ENCODE data around the gene FHIP1A. TPM values are rescaled to one million over a fixed set of nuclear protein-coding genes. Genes with fewer than 3 reads are reported as not detected.

The FHIP1A gene
- total RNA-seq, 2 experiments from 2014 or later: 0.45 to 0.46 TPM

DNA sequence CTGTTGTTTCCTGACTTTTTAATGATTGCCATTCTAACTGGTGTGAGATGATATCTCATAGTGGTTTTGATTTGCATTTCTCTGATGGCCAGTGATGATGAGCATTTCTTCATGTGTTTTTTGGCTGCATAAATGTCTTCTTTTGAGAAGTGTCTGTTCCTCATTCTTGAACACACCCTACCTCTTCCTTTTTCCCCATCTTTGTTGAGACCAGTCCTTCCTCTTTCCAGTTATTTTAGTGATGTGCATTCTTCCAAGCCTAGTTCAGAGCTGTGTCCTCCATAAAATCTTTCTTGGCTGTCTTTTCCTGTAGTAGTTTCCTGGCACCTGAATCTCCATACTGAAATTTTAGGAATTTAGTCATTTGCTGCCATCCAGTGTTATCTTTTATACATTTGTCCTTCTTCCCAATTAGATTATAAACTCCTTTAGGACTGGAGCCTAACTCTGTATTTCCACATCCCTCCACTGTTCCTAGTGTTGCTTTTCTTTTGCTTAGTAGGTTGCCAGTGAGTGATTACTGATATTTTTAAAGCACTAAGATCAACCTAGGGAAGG is 11.4 kb downstream of the FHIP1A start:
- no peak for DNase-seq
- ChIA-PET POLR2A (no interaction called here), CTCF (no interaction called here)
- Mint-ChIP-seq H3K27me3 (no peaks in the 10 kb centered on the region), H3K27ac (no peak overlapping the region), H3K4me1 (ENCODE audit: low read depth) (no peaks in the 10 kb centered on the region), H3K9me3 (no peaks in the 10 kb centered on the region), H3K36me3 (no peaks in the 10 kb centered on the region), H3K4me3 (no peak overlapping the region)
- intact Hi-C loops (cut with micrococcal nuclease): no loop called here

DNA sequence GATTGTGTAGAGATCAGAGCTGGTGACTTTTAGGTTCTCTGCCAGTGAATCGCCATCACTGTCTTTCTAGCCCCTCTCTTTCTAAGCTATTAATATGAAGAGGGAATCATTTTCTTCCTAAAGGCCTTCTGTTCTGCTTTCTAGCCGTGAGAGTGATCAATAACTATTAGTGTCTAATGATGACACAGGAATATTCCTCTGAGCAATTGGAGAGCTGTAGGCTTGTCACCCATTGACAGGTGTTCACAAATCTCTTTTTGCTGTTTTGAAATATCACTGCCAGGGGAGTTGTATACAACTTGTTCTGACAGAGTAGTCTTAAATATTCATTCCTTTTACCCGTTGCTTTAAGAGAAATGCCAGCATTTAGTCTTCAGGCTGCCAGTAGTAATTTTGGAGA is 13.9 kb downstream of the FHIP1A start:
- intact Hi-C loops (cut with micrococcal nuclease): no loop called here
- Mint-ChIP-seq H3K4me1 (ENCODE audit: low read depth) (no peaks in the 10 kb centered on the region), H3K9me3 (no peaks in the 10 kb centered on the region), H3K36me3 (no peaks in the 10 kb centered on the region), H3K4me3 (no peak overlapping the region), H3K27ac (no peak overlapping the region), H3K27me3 (no peaks in the 10 kb centered on the region)
- CTCF ChIA-PET: interaction anchor here (0.7 kb wide), 1 partner anchor 483 kb away, joined by 6 read pairs; no protein-coding TSS in a partner anchor
- POLR2A ChIA-PET: no interaction called here
- no peak for DNase-seq

DNA sequence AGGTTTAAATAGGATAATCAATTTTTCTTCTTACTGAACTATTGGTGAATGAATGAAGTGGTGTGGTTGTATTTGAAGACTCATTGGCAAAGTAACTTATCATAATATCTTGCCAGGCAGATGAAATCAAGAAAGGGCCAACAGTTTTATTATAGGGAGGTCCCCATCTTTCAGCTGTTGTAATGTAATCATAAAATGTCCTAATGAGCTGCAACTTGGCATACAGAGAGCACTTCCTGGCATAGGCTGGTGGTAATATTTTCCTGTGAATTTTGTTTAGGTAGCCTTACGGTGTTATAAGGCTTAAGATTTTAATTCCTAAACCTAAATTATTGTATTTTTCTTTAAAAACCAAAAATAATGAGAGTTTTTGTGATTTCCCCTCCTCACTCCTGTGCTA is 17.5 kb downstream of the FHIP1A start:
- ChIA-PET POLR2A (no interaction called here), CTCF (no interaction called here)
- intact Hi-C loops (cut with micrococcal nuclease): no loop called here
- Mint-ChIP-seq H3K4me3 (no peak overlapping the region), H3K36me3 (no peaks in the 10 kb centered on the region), H3K4me1 (ENCODE audit: low read depth) (peaks cover 4% of the 10 kb centered on the region), H3K27ac (no peak overlapping the region), H3K27me3 (no peaks in the 10 kb centered on the region), H3K9me3 (no peaks in the 10 kb centered on the region)
- no peak for DNase-seq

GRCh38 chr4:151427266-151427665 is 18.3 kb downstream of the FHIP1A start:
- DNase-seq: no peak
- no peak overlapping the region for H3K4me3 Mint-ChIP-seq
- ChIA-PET CTCF (no interaction called here), POLR2A (no interaction called here)
- H3K4me1 Mint-ChIP-seq (ENCODE audit: low read depth): peaks cover 4% of the 10 kb centered on the region
- H3K36me3 Mint-ChIP-seq: no peaks in the 10 kb centered on the region
- no peak overlapping the region for H3K27ac Mint-ChIP-seq
- no peaks in the 10 kb centered on the region for H3K9me3 Mint-ChIP-seq
- intact Hi-C loops (cut with micrococcal nuclease): no loop called here
- H3K27me3 Mint-ChIP-seq: no peaks in the 10 kb centered on the region

- no peak for DNase-seq
- H3K36me3 Mint-ChIP-seq: no peaks in the 10 kb centered on the region
- POLR2A ChIA-PET: no interaction called here
- no peak overlapping the region for H3K27ac Mint-ChIP-seq
- H3K4me3 Mint-ChIP-seq: no peak overlapping the region
- intact Hi-C loops (cut with micrococcal nuclease): no loop called here
- CTCF ChIA-PET: no interaction called here
- H3K4me1 Mint-ChIP-seq (ENCODE audit: low read depth): peaks cover 4% of the 10 kb centered on the region
- H3K9me3 Mint-ChIP-seq: no peaks in the 10 kb centered on the region
- no peaks in the 10 kb centered on the region for H3K27me3 Mint-ChIP-seq
Measured at GRCh38 chr4:151428346-151428745, 19.4 kb downstream of the FHIP1A start.

GRCh38 chr4:151429957-151430570 is 21.1 kb downstream of the FHIP1A start:
- no peaks in the 10 kb centered on the region for H3K9me3 Mint-ChIP-seq
- DNase-seq: no peak
- no peaks in the 10 kb centered on the region for H3K27me3 Mint-ChIP-seq
- no peak overlapping the region for H3K4me3 Mint-ChIP-seq
- H3K27ac Mint-ChIP-seq: no peak overlapping the region
- intact Hi-C loops (cut with micrococcal nuclease): no loop called here
- CTCF ChIA-PET: no interaction called here
- H3K36me3 Mint-ChIP-seq: no peaks in the 10 kb centered on the region
- POLR2A ChIA-PET: no interaction called here
- peaks cover 4% of the 10 kb centered on the region for H3K4me1 Mint-ChIP-seq (ENCODE audit: low read depth)

DNA sequence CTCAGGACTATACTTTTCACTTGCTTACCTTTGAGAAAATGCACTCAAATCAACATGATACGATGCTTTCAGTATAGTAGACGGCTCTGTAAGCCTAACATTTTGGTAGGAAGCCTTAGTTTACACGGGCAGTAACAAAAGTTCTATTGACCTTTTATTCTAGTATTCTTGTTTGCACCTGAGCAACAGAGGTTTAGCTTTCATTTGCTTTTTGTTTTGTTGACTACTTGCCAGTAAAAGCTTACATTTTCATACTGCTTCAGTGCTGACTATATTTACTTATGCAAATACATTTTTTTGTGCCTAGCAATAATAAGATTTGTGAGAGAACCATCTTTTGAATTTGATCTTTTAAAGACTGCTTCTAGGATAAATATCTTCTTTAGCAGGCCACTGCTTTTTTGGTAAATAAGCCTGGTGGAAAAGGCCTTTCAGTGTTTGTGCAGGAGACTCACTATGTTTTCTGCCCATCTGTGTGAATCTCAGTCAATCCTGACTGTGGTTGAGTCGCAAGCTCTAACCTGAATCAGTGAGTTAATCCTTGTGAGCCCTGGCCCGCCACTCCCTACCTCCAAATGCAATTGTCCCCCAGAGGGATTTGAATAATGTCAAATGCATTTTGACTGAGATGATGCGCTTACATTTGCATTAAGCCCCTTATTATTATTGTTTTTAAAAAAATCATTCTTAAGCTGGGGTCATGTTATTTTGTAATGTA is 21.9 kb downstream of the FHIP1A start:
- intact Hi-C loops (cut with micrococcal nuclease): no loop called here
- peaks cover 4% of the 10 kb centered on the region for H3K4me1 Mint-ChIP-seq (ENCODE audit: low read depth)
- POLR2A ChIA-PET: no interaction called here

GRCh38 chr4:151431728-151432127 is 22.8 kb downstream of the FHIP1A start:
- intact Hi-C loops (cut with micrococcal nuclease): no loop called here
- POLR2A ChIA-PET: no interaction called here
- Mint-ChIP-seq H3K27ac (no peak overlapping the region), H3K27me3 (no peaks in the 10 kb centered on the region), H3K4me1 (ENCODE audit: low read depth) (peaks cover 4% of the 10 kb centered on the region), H3K9me3 (no peaks in the 10 kb centered on the region), H3K4me3 (no peak overlapping the region), H3K36me3 (no peaks in the 10 kb centered on the region)
- CTCF ChIA-PET: no interaction called here
- no peak for DNase-seq

More for the DNA sequence above, 21.9 kb downstream of the FHIP1A start:
- H3K4me3 Mint-ChIP-seq: no peak overlapping the region
- no peaks in the 10 kb centered on the region for H3K27me3 Mint-ChIP-seq
- H3K27ac Mint-ChIP-seq: no peak overlapping the region
- CTCF ChIA-PET: no interaction called here
- DNase-seq: no peak
- H3K36me3 Mint-ChIP-seq: no peaks in the 10 kb centered on the region
- H3K9me3 Mint-ChIP-seq: no peaks in the 10 kb centered on the region

GRCh38 chr4:151432654-151433053 is 23.7 kb downstream of the FHIP1A start:
- Mint-ChIP-seq H3K27ac (no peak overlapping the region), H3K9me3 (no peaks in the 10 kb centered on the region), H3K4me3 (no peak overlapping the region), H3K4me1 (ENCODE audit: low read depth) (peaks cover 4% of the 10 kb centered on the region), H3K27me3 (no peaks in the 10 kb centered on the region), H3K36me3 (no peaks in the 10 kb centered on the region)
- DNase-seq: no peak
- ChIA-PET POLR2A (no interaction called here), CTCF (no interaction called here)
- intact Hi-C loops (cut with micrococcal nuclease): no loop called here

- DNase-seq: no peak
- Mint-ChIP-seq H3K9me3 (no peaks in the 10 kb centered on the region), H3K36me3 (no peaks in the 10 kb centered on the region), H3K4me3 (no peak overlapping the region), H3K27ac (no peak overlapping the region), H3K27me3 (no peaks in the 10 kb centered on the region), H3K4me1 (ENCODE audit: low read depth) (peaks cover 4% of the 10 kb centered on the region)
- ChIA-PET CTCF (no interaction called here), POLR2A (no interaction called here)
- intact Hi-C loops (cut with micrococcal nuclease): no loop called here
Measured at GRCh38 chr4:151434183-151434860, 25.3 kb downstream of the FHIP1A start.

DNA sequence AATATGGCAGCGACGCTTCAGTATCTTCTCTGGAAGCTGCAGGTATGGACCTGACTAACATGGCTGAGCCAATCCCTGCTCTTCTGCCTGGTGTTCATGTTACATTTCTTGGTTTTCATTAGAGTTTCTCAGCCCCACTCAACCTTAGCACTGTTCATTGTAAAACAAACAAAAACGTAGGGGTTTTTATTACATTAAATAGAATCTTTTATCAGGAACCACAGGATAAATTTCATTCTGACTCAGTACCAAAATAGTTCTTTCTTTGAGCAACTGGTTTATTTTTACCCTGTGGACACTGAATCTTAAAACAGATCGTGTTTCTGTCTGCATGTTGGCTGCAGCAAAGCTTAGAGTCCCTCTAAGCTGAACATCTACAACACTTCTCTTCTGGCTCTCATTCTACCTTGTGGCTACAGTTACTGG is 27.1 kb downstream of the FHIP1A start:
- H3K4me1 Mint-ChIP-seq (ENCODE audit: low read depth): no peaks in the 10 kb centered on the region
- no peaks in the 10 kb centered on the region for H3K36me3 Mint-ChIP-seq
- intact Hi-C loops (cut with micrococcal nuclease): no loop called here
- POLR2A ChIA-PET: no interaction called here
- H3K4me3 Mint-ChIP-seq: no peak overlapping the region
- DNase-seq: no peak
- CTCF ChIA-PET: interaction anchor here (0.6 to 0.7 kb wide), 2 partner anchors 8 to 370 kb away, joined by 3 to 4 read pairs; no protein-coding TSS in a partner anchor
- H3K27me3 Mint-ChIP-seq: no peaks in the 10 kb centered on the region
- H3K27ac Mint-ChIP-seq: no peak overlapping the region
- H3K9me3 Mint-ChIP-seq: no peaks in the 10 kb centered on the region

- CTCF ChIA-PET: no interaction called here
Measured at GRCh38 chr4:151437505-151437904, 28.5 kb downstream of the FHIP1A start.

More at GRCh38 chr4:151437505-151437904, 28.5 kb downstream of the FHIP1A start:
- no peak overlapping the region for H3K4me3 Mint-ChIP-seq
- intact Hi-C loops (cut with micrococcal nuclease): no loop called here
- POLR2A ChIA-PET: no interaction called here
- H3K36me3 Mint-ChIP-seq: no peaks in the 10 kb centered on the region
- no peak for DNase-seq
- no peak overlapping the region for H3K27ac Mint-ChIP-seq
- H3K27me3 Mint-ChIP-seq: no peaks in the 10 kb centered on the region
- no peaks in the 10 kb centered on the region for H3K9me3 Mint-ChIP-seq
- no peaks in the 10 kb centered on the region for H3K4me1 Mint-ChIP-seq (ENCODE audit: low read depth)
